Right lung (tissue), 10 donors: ENCODE measurements around the gene DDX25. TPM values are rescaled to one million over a fixed set of nuclear protein-coding genes. Genes with fewer than 3 reads are reported as not detected.
"Not testable (repeated sequence)": the region's sequence is repeated elsewhere in the genome, so short reads cannot be mapped to it uniquely, and the experiment has no call there.

Experiments used
- DNase-seq, 2 donors: peaks; one replicate each; pipeline ENCODE4 v3.0.0-alpha.2; 2013
- long read RNA-seq, 8 donors: transcript quantifications; one replicate each; lab custom pipeline, GENCODE V29; 2026
- polyA plus RNA-seq, 5 donors: library from polyadenylated mRNA; unstranded; fragments of 120-200 nt; gene quantifications; one replicate each; pipeline versions ENCODE4 v1.2.1 to v1.2.3, GENCODE V29; 2013; ENCODE audit warnings: inconsistent platforms in 1 of 5, low replicate concordance in 1 of 5; ENCODE audit not compliant: insufficient read length in 5 of 5, insufficient read depth in 1 of 5

DDX25 gene
- polyA plus RNA-seq, result 1 to 10 TPM in 4 of 5 donors, under 1 TPM in 1; 0.94 to 2.6 (median 2.0) TPM
- long read RNA-seq, donor 1, result 0 reads
- long read RNA-seq, donor 2, result 0 reads
- long read RNA-seq, donor 3, result 0 reads
- long read RNA-seq, donor 4, result 0 reads
- long read RNA-seq, donor 5, partial matches to known transcripts, result 0 of 1 reads
- long read RNA-seq, donor 5, other reads (novel, unspliced or antisense), result 0 of 1 reads
- long read RNA-seq, donor 6, result 0 reads
- long read RNA-seq, donor 7, result 0 reads
- long read RNA-seq, donor 8, result 0 reads

DNA sequence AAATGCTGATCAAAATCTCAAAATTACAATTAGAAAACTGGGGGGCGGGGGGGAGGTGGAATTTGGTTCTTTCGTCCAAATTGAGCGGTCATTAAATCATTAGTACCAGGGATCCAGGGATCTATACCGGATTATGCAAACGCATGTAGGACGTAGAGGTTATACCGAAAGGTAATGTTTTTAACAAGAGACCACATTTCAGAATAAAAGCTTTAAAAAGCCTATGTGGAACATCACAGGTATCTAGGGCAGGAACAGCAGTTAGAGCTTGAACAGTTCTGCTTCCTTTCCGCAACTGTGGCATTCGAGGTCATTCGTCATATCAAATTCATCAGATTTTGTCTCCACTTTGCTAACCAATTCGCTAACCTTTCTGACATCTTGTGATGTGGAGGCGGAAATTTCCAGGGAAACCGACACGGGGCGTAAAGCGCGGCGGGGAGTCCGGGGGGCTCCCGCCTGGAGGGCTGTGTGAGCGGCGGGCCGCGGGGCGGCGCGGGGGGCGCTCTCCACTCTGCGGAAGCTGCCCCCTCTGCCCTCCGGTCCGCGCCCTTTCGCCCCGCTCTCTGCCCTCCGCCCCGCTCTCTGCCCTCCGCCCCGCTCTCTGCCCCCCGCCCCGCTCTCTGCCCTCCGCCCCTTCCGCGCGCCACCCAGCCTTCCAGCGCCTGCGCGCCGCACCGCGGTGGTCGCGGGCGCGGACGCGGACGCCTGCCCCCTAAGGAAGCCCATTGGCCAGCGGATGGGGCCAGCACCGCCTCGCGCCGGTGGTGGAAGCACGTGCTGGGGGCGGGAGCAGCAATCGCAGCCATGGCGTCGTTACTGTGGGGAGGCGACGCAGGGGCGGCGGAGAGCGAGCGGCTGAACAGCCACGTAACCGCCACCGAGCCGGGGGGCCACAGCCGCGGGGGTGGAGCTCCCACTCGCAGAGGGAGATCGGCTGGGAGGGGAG is at the start of gene DDX25:
TSS of gene DDX25 (plus strand) at position 798 of the 949 bp plus-strand sequence. CDS start at position 808, 10 bp downstream.
- no peak for DNase-seq

DNA sequence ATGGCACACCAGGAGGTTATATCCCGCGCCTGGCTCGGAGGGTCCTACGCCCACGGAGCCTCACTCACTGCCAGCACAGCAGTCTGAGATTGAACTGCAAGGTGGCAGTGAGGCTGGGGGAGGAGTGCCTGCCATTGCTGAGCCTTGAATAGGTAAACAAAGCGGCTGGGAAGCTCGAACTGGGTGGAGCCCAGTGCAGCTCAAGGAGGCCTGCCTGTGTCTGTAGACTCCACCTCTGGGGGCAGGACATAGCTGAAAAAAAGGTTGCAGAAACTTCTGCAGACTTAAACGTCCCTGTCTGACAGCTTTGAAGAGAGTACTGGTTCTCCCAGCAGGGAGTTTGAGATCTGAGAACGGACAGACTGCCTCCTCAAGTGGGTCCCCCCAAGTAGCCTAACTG is 46.6 kb upstream of the DDX25 start:
- not testable (repeated sequence) for DNase-seq

DNA sequence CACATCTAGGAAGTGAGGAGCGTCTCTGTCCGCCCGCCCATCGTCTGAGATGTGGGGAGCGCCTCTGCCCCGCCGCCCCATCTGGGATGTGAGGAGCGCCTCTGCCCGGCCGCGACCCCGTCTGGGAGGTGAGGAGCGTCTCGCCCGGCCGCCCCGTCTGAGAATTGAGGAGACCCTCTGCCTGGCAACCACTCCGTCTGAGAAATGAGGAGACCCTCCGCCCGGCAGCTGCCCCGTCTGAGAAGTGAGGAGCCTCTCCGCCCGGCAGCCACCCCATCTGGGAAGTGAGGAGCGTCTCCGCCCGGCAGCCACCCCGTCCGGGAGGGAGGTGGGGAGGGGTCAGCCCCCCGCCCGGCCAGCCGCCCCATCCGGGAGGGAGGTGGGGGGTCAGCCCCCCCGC is 41.5 kb upstream of the DDX25 start:
- not testable (repeated sequence) for DNase-seq

DNA sequence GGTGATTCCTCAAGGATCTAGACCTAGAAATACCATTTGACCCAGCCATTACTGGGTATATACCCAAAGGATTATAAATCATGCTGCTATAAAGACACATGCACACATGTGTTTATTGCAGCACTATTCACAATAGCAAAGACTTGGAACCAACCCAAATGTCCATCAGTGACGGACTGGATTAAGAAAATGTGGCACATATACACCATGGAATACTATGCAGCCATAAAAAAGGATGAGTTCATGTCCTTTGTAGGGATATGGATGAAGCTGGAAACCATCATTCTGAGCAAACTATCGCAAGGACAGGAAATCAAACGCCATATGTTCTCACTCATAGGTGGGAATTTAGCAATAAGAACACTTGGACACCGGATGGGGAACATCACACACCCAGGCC is 39.0 kb upstream of the DDX25 start:
- not testable (repeated sequence) for DNase-seq

DNA sequence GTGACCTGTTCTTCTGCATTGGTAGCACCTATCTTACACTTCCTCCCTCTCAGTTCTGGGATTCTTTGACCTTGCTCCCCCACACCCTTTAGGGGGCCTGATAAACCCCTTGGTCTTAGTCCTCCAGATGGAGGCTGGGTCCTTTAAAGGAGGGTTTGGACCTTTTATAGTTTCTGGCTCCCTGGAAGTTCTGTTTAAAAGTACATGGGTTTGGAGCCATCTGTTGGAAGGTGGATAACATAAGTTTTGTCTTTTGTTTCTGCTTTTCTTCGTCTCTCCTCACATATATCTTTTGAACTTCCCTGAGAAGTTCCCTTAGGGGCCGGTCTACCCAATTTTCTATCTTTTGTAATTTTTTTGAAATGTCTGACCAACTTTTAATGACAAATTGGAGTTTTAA is 34.8 kb upstream of the DDX25 start:
- DNase-seq, result no peak

DNA sequence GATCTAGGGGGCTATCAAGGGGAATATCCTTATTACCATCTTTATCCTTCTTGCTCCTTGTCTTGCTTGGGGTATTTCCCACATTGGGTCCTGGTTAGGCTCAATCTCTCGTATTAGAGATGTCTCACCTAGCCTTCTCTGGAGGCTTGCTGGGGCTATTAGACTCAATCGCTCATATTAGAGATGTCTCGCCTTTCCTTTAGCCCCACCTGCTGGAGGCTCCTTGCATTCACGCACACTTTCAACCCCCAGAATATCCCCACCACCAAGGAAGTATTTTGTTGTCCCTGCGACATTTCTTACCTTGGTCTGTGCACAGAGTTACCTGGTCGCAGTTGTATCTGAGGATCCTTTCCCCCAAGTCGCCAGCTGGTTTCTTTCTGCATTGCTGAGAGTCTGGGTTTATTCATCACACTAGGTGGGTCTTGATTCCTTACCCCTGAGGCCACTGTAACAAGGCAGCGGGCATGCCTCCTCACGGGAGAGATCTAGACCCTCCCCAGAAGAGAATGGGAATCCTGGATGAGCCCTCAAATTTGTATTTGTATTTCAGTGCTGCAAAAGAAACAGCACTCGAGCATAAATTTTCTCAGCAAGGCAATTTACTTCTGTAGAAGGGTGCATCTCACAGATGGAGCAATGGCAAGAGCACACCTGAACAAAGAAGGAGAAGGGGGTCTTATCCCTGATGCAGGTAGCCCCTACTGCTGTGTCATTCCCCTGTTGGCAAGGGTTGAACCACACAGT is 32.7 kb upstream of the DDX25 start:
- DNase-seq, result no peak

DNA sequence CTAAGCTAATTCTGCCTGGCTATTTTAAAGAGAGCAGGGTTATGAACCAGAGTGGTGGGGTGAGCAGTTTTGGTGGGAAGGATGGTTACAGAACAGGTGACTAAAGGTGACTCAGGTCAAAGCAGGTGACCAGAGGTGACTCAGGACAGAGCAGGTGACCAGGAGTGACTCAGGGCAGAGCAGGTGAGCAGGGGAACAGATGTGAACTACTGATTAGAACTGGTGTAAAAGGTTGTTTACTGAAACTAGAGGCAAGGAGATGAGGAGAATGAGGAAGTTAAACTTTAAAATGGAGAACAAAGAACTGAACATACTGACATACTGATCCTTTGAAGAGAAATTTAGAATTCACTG is 32.2 kb upstream of the DDX25 start:
- DNase-seq, result no peak

DNA sequence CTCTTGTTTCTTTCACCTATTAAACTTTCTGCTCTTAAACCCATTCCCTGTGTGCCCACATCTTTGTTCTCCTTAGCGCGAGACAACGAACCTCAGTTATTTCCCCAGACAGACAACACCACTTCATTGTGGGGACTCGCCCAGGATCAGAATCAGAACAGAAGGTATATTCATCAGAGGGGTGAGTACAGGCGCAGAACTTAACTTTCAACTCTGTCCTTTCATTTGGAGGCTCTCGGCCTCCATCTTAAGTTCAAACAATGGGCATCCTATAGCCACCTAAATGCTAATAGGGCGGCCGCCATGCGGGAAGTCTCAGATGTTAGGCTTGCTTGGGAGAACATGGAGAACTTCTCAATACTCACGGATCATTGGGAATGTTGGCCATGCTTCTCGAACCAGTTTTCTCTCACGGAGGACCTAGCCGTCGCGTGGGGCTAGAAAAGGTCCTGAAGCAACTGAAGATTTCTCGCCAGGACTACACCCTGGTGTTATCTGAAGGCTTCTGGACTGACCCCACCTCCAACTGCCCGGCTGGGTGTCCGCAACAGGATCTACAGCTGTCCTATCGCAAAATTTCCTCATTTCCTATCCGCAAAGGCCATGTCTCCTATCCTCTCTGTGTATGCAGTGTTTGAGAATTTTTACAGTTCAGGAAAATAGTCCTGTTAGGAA is 30.3 kb upstream of the DDX25 start:
- DNase-seq, result no peak

DNA sequence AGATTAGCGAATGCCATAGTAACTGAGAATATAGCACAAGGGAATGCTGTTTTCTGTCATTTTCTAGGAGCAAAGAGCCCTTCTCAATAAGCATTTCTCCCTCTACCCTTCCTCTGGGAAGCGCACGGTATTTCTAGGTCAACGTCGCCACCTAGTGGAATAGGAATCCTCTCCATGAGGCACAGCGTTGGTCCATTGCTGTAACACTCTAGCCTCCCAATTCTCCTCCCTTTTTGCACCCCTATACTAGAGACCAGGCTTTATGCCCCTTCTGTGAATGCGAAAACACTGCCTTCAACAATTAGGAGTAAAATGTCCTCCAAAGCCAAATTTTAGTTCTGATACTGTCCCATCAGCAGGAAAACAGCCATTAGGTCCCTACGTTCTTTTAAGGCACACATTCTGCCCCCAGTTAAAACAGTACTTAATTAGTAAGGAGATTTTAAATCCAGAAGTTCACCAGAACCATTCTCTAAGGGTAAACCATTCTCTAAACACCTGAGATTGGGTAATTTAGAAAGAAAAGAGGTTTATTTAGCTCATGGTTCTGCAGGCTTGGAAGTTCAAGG is 29.7 kb upstream of the DDX25 start:
- DNase-seq, result peak; percentile 56 to 65

DNA sequence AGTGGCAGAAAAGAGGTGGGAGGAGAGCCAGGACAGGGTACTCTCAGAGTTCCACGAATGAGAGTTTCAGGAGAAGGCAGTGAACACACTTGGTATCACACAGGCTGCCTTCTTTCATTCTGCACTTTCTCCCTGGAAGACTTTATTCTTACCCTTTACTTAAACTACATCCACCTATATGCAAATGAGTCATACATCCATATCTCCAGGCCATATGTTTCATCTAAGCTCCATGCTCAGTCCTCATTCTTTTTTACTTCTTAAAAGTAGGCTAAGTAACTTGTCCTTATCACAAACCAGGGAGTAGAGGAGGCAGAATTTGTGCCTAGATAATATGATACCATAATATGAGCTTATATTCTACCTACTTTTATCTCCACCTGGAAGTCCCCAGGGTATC is 23.0 kb upstream of the DDX25 start:
- no peak for DNase-seq

DNA sequence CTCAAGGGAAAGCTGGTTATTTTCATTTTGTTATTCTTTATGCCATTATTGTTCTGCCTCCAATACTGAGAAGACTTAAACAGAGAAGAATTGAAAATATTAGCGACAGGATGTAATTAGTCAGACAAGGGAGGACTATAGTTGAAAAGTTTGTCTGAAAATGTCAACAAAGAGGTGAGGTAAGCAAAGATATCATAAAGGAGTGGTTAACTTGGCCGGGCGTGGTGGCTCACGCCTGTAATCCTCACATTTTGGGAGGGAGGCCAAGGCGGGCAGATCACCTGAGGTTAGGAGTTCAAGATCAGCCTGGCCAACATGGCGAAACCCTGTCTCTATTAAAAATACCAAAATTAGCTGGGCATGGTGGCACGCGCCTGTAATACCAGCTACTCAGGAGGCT is 20.9 kb upstream of the DDX25 start:
- no peak for DNase-seq

DNA sequence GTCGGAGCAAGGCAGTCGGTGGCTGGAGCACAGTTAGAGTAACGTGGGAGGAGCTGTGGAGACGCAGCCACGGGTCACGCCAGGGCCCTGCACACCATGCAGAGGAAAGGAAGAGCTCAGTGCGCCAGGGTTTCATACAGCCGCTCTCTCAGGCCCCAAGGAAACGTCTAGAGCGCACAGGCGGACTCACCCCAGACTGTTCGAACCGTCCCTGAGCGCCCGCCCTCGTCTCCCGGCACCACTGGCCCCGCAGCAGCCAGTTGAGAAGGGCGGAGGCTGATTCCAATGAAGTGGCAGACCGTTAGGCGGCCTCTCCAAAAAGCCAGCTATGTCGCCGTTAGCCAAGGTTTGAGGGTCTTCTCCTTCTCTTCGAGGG is 17.3 kb upstream of the DDX25 start:
- no peak for DNase-seq

DNA sequence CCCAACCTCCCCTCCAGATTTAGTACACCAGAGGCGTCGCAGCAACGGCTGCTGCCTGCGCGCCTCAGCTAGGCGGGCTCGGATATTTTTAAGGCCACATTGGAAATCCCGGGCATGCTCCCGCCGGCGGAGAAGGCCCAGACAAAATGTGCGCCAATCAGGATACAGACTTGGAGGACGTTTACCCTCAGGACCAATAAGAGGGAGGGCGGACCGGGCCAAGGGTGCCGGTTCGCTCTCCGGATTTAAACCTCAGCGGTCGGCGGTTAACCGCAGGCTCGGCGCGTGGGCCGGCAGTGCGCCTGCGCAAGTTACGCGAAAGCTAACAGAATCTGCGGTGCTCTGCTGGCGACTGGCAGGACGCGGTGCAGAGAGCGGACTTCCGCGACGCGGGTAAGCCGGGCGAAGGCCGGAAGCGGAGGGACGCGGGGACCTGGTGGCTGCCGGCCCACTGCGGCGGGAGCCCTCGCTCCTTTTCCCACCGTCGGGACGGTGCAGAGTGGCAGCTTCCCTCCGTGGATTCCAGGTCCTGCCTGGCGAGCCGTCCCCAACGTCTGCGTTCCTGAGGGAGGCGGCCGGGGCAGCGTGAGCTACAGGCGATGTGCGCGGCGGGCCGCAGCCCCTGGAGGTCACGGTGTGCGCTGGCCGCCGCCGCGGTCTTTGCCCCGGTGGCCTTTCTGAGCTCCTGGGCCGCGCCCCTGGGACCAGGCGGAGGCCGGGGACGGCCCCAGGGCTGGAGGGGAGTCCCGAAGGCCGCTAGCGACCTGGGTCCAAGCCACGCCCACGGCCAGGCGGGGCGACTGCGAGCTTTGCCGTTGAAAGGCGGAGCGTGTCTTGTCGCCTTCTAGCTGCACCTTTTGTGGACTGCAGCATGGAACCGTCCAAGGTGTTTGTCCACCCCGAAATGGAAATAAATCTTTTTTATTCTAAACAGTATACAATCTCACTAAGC is 16.7 kb upstream of the DDX25 start, which contains the start of gene HYLS1:
TSS of gene HYLS1 (plus strand) at position 296 of the 952 bp plus-strand sequence. CDS start 11,701 bp downstream, outside the sequence.
- DNase-seq, result peak; percentile 93

DNA sequence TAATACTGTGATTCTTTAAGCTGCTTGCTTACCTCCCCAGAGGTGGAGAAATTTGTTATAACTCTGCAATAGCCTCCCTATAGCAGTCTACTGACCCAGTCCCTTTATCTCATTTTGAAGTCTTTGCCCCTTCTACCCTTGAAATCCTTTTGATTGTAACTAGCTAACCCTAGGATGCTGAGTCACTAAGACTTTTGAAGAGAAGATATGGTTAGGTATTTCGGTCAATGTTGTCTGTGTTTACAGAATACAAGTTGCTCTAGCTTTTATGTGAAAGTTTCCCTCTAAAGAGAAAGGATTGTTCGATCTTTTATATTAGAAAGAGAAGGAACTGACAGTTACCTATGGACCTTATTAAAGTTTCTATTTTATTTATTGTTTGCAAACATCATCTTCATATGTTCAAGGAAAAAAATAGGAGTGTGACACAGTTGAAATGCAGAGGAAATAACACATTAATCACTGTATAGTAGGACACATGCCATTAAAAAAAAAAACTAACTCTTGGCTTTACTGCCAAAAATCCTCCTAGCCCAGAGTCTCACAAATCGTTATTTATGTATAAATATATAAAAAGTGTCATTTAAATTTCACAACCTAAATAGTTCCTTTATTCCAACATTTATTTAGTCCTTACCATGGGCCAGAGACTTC is 13.7 kb upstream of the DDX25 start:
- DNase-seq, result no peak

DNA sequence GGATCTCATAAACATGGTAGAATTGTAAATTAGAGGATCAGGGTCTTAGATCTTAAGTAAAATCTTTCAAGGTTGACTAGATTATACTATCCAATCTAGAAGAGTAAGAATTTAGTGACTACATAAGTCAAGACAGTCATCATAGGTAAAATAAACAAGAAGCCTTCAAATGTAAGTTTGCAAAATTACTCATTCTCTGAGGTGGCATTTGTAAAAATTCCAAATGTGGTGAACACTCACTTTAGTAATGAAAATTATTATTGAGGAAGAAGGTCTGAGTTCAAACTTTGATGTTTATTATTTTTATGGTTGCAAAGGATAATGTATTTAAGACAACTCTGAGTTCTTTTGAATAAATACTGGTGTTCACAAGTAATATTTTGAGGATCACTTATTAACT is 12.2 kb upstream of the DDX25 start:
- no peak for DNase-seq

DNA sequence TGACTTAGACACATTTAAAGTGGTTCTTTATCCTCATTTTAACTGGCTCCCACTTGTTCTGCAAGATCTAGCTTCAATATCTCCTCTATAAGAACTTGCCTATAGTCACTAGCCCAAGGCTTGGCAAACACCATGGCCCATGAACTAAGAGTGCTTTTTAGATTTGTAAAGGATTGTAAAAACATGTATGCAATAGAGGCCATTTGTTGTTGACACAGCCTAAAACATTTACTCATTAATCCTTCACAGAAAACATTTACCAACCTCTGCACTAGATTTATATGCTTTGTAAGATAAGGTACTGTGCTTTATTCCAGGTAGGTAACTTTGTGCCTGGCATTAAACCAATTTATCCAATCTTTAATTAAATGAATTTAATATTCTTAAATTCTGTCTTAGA is 11.3 kb upstream of the DDX25 start:
- no peak for DNase-seq

DNA sequence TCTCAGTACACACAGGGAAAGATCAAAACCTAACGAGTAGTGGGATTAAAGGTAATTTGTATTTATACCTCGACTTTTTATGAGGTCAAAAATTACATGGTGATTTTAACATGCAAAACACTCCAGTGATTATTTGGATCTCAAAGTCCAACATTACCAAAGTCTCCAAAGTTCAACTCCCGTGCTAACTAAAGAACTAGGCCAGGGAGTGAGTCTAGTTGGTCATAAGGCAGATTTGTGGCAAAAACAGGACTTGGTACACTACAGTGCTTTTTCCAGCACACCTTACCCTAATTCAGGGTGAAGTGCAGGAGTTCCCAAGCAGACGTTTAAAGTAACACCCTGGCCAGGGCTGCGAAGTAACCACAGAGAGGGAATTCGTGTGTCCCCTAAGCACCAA is 2.4 kb upstream of the DDX25 start:
- DNase-seq, result no peak

DNA sequence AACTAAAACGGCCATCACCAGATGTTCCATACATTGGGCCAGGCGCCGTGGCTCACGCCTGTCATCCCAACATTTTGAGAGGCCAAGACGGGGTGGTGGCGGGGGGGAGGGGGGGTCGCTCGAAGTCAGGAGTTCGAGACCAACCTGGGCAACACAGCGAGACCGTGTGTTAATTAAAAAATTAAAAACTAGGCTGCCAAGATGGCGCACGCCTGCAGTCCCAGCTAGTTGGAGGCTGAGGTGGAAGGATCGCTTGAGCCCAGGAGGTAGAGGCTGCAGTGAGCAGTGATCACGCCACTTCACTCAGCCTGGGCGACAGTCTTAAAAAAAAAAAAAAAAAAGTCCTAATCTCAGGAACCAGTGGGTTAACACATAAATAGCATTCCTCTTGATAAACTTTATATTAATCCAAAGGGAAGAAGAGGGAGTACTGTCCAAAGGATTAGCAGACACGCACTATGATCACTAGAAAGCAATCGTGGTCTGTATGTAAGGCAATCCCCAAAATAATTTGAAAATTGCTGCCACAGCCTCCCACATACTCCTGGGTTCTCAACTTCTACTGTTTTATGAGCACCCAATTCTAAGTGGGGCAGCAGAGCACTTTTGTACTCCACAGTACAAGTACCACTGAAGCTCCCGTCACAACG is 1.9 kb upstream of the DDX25 start:
- DNase-seq, result no peak
